ENCODE measurements around the gene COG5. TPM values are rescaled to one million over a fixed set of nuclear protein-coding genes. Genes with fewer than 3 reads are reported as not detected.

Gene COG5
- total and polyA plus RNA-seq, 10 of the 15 experiments (the other 5 are each of a cell fraction or from before 2014, with no cell fraction given), result 5.5 to 27.9 (median 15.6) TPM

DNA sequence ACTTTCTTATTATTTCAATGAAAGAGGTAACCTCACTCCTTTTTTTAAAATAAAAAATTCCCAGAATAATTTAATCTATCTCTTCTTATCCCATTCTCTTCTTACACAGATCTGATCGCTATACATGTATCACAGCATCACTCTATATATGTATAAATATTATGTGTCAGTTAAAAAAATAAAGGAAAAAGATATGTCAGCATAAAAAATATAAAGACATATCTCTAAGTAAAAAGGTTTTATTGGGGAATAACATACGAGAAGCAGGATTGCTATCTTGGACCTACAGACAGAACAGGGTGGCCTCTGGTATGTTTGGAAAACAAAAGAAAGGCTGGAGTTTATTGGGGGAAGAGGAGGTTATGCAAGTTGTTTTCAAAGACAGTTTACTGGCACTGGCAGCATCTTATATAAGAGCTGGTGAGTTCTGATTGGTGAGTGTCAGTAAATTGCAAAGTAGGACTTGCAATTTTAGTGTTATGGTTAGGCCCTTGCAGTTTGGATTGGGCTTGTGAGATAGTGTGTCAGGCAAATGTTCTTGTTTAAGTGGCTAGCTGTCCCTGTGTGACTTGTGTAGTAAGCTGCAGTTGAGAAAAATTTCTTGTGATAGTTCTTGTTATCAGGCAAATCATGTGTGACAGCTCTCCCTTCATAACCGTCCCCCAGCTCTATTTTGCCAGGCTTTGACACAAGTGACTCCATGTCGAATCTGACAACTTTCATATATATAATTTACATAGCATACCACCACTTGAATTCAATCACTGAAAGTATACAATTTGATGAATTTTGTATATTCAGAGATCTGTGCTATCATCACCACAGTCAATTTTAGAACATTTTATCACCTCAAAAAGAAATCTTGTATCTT lies 276.7 kb downstream of the COG5 start:
- Histone ChIP-seq H3K9me3 (replicated peaks; ENCODE audit: control insufficient read depth, insufficient read depth, low read length) (no peaks in the 10 kb centered on the region; the same call in 2 of the 3 replicates), H4K20me1 (ENCODE audit: control insufficient read depth, insufficient read depth) (no peaks in the 10 kb centered on the region), H3K27ac (ENCODE audit: control insufficient read depth, insufficient read depth) (no peak overlapping the region), H2AFZ (ENCODE audit: control insufficient read depth, low read depth, low read length) (no peak overlapping the region), H3K79me2 (ENCODE audit: control insufficient read depth, insufficient read depth, low read length) (no peaks in the 10 kb centered on the region), H3K4me3 (no peak overlapping the region), H3K4me1 (ENCODE audit: control insufficient read depth, insufficient read depth, low read length) (no peaks in the 10 kb centered on the region), H3K36me3 (ENCODE audit: control insufficient read depth in 2 of 2, insufficient read depth in 2 of 2, low read length in 1 of 2) (no peaks in the 10 kb centered on the region), H3K27me3 (replicated peaks in 1 of 2; ENCODE audit: control insufficient read depth in 2 of 2, insufficient read depth in 2 of 2, low read length in 1 of 2) (no peaks in the 10 kb centered on the region), H3K4me2 (ENCODE audit: control insufficient read depth, insufficient read depth) (no peak overlapping the region), H3K9ac (ENCODE audit: control insufficient read depth, insufficient read depth, low read length) (no peak overlapping the region)
- FAIRE-seq (no peak), DNase-seq (ENCODE audit: low read depth, low spot score) (no peak), ATAC-seq (no peak)
- WGBS (ENCODE audit: insufficient coverage, insufficient replicate concordance, low lambda C conversion rate, missing lambda C conversion rate), result 97% methylated on average over 4 of the region's 4 CpGs
- RAD21 ChIA-PET (ENCODE audit: unreplicated experiment), result no interaction called here
- intact Hi-C loops (cut with micrococcal nuclease; ENCODE audit: unreplicated experiment) (no loop called here), in situ Hi-C loops (cut with MboI) (no loop called here)
- SMC1A ChIA-PET (ENCODE audit: uncharacterized antibody, unreplicated experiment), result no interaction called here
- CTCF ChIA-PET, result interaction anchor here (0.8 kb wide), 1 partner anchor 9 kb away, joined by 3 read pairs; no protein-coding TSS in a partner anchor
- TF ChIP-seq BRCA1 (IDR thresholded peaks at IDR 0.05; ENCODE audit: low read depth, low read length) (no peak), POLR2A (IDR thresholded peaks at IDR 0.05; ENCODE audit: low read depth, low read length) (no peak)
- TF ChIP-seq, protein P1, sequence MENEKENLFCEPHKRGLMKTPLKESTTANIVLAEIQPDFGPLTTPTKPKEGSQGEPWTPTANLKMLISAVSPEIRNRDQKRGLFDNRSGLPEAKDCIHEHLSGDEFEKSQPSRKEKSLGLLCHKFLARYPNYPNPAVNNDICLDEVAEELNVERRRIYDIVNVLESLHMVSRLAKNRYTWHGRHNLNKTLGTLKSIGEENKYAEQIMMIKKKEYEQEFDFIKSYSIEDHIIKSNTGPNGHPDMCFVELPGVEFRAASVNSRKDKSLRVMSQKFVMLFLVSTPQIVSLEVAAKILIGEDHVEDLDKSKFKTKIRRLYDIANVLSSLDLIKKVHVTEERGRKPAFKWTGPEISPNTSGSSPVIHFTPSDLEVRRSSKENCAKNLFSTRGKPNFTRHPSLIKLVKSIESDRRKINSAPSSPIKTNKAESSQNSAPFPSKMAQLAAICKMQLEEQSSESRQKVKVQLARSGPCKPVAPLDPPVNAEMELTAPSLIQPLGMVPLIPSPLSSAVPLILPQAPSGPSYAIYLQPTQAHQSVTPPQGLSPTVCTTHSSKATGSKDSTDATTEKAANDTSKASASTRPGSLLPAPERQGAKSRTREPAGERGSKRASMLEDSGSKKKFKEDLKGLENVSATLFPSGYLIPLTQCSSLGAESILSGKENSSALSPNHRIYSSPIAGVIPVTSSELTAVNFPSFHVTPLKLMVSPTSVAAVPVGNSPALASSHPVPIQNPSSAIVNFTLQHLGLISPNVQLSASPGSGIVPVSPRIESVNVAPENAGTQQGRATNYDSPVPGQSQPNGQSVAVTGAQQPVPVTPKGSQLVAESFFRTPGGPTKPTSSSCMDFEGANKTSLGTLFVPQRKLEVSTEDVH (IDR thresholded peaks at IDR 0.05; ENCODE audit: low read depth, partially characterized antibody), result no peak
- POLR2A ChIA-PET, result no interaction called here
- BruUV-seq (replicated peaks), result no TSS peak
